Vagina (tissue), 2 donors: ENCODE data around the gene GABBR2.

Experiments used
- POLR2A ChIP-seq, 2 donors: fragments of 450-650 bp; IDR thresholded peaks; one replicate each; pipeline ENCODE4 v1.6.1; 2017; ENCODE audit warnings: antibody characterized with exemption in 2 of 2, mild to moderate bottlenecking in 2 of 2, moderate library complexity in 2 of 2
- POLR2AphosphoS5 ChIP-seq, 2 donors: sonication (generic); formaldehyde crosslinking; IDR thresholded peaks; one replicate each; pipeline ENCODE4 v1.9.0; 2017; ENCODE audit warnings: antibody characterized with exemption in 2 of 2, mild to moderate bottlenecking in 2 of 2, low read depth in 1 of 2; ENCODE audit not compliant: insufficient read depth in 1 of 2
- TF ChIP-seq, protein P1 (sequence below), 3 experiments: fragments of 450-650 bp in 2 of 3; fragments of 200-600 bp in 1 of 3; sonication (generic) in 1 of 3; IDR thresholded peaks; one replicate each; pipeline ENCODE4 v1.5.1; 2017 to 2019; ENCODE audit warnings: antibody characterized with exemption in 3 of 3, mild to moderate bottlenecking in 2 of 3, moderate library complexity in 2 of 3

DNA sequence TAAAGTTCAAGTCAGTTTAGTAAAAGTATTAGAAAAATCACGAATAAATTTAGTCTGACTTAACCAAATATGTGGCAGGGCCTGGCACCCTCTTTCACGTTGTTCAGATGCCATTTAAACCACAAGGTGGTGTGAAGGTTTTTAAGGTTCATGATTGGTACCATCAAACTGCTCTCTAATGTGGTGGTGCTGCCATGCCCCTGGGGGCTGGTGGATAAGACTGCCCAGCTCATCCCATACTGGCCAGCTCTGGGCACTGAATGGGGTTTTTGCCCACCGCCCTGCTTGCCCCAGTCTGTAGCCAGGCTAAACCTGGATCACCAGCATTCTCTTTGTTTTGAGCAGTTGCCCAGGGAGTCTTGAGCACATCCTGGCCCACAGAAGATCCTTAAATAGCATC, 159.3 kb downstream of the GABBR2 start:
- TF ChIP-seq, protein P1, sequence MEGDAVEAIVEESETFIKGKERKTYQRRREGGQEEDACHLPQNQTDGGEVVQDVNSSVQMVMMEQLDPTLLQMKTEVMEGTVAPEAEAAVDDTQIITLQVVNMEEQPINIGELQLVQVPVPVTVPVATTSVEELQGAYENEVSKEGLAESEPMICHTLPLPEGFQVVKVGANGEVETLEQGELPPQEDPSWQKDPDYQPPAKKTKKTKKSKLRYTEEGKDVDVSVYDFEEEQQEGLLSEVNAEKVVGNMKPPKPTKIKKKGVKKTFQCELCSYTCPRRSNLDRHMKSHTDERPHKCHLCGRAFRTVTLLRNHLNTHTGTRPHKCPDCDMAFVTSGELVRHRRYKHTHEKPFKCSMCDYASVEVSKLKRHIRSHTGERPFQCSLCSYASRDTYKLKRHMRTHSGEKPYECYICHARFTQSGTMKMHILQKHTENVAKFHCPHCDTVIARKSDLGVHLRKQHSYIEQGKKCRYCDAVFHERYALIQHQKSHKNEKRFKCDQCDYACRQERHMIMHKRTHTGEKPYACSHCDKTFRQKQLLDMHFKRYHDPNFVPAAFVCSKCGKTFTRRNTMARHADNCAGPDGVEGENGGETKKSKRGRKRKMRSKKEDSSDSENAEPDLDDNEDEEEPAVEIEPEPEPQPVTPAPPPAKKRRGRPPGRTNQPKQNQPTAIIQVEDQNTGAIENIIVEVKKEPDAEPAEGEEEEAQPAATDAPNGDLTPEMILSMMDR (IDR thresholded peaks at IDR 0.05), result no peak
- TF ChIP-seq POLR2A (IDR thresholded peaks at IDR 0.05) (no peak), POLR2AphosphoS5 (IDR thresholded peaks at IDR 0.05; ENCODE audit: insufficient read depth in 1 of 2, low read depth in 1 of 2) (no peak)
